Fibroblast of lung (primary cell): ENCODE measurements around the gene ABHD15. TPM values are rescaled to one million over a fixed set of nuclear protein-coding genes. Genes with fewer than 3 reads are reported as not detected.

Experiments
- DNase-seq, 2 donors: peaks; one replicate each; pipeline versions ENCODE4 v3.0.0 to v3.0.0-alpha.2; 2010; ENCODE audit warnings: low read depth in 2 of 2
- H2AFZ ChIP-seq: 2 replicates; pipeline ENCODE4 v1.5.1; 2012; ENCODE audit warnings: low read length, control low read depth, inconsistent platforms
- H3K27ac ChIP-seq: 2 replicates; pipeline ENCODE4 v1.5.1; 2011; ENCODE audit warnings: low read length, control low read depth; ENCODE audit not compliant: insufficient read depth
- H3K27me3 ChIP-seq: 2 replicates; pipeline ENCODE4 v1.5.1; 2011; ENCODE audit warnings: mild to moderate bottlenecking, low read length; ENCODE audit not compliant: control insufficient read depth, insufficient read depth
- H3K36me3 ChIP-seq: 2 replicates; pipeline ENCODE4 v1.5.1; 2011; ENCODE audit warnings: low read length; ENCODE audit not compliant: control insufficient read depth, insufficient read depth
- H3K4me1 ChIP-seq: 2 replicates; pipeline ENCODE4 v1.5.1; 2011; ENCODE audit warnings: low read length; ENCODE audit not compliant: control insufficient read depth, insufficient read depth; ENCODE audit errors: extremely low read depth
- H3K4me2 ChIP-seq: 2 replicates; pipeline ENCODE4 v1.5.1; 2011; ENCODE audit warnings: low read length, control low read depth; ENCODE audit not compliant: insufficient read depth; ENCODE audit errors: extremely low read depth
- H3K4me3 ChIP-seq, 4 experiments: fragments of 200-600 bp in 1 of 4; sonication (generic) in 1 of 4; replicated peaks in 1 of 4; 2 replicates each; pipeline ENCODE4 v1.5.1; 2011 to 2016; ENCODE audit warnings: low read length in 4 of 4, low read depth in 3 of 4, mild to moderate bottlenecking in 3 of 4, control low read depth in 2 of 4, inconsistent platforms in 1 of 4, mixed read lengths in 1 of 4; ENCODE audit not compliant: insufficient read depth in 1 of 4; ENCODE audit errors: control extremely low read depth in 1 of 4
- H3K79me2 ChIP-seq: 2 replicates; pipeline ENCODE4 v1.5.1; 2012; ENCODE audit warnings: mild to moderate bottlenecking, low read length, inconsistent platforms; ENCODE audit not compliant: control insufficient read depth, insufficient read depth
- H3K9ac ChIP-seq: 2 replicates; pipeline ENCODE4 v1.5.1; 2011; ENCODE audit warnings: mild to moderate bottlenecking, low read length, control low read depth; ENCODE audit not compliant: insufficient read depth
- H3K9me3 ChIP-seq: 2 replicates; pipeline ENCODE4 v1.5.1; 2012; ENCODE audit warnings: low read depth, low read length; ENCODE audit not compliant: control insufficient read depth, insufficient read depth
- H4K20me1 ChIP-seq: 2 replicates; pipeline ENCODE4 v1.5.1; 2011; ENCODE audit warnings: low read length; ENCODE audit not compliant: control insufficient read depth, insufficient read depth; ENCODE audit errors: extremely low read depth
- EZH2 ChIP-seq: IDR thresholded peaks from 2 replicates; pipeline ENCODE4 v1.5.1; 2012; ENCODE audit warnings: low read length, control low read depth, mild to moderate bottlenecking; ENCODE audit errors: missing control alignments
- polyA plus RNA-seq, 2 donors: library from polyadenylated mRNA; depleted of rRNA in 1 of 2; stranded (reverse) in 1 of 2; unstranded in 1 of 2; fragments of >200 nt; gene quantifications; 2 replicates each; pipeline ENCODE4 v1.2.1, GENCODE V29; 2011 to 2012; ENCODE audit warnings: missing spikeins in 1 of 2
- total RNA-seq: library from RNA; depleted of rRNA; stranded (reverse); fragments of >200 nt; gene quantifications from 2 replicates; pipeline ENCODE4 v1.2.1, GENCODE V29; 2014
- TF ChIP-seq, protein P1 (sequence below), 2 donors: IDR thresholded peaks in 1 of 2; conservative IDR thresholded peaks in 1 of 2; 1 replicate in 1 of 2; 2 replicates in 1 of 2; pipeline ENCODE4 v1.5.1; 2011 to 2012; ENCODE audit warnings: low read length in 2 of 2, control low read depth in 1 of 2, inconsistent platforms in 1 of 2, low read depth in 1 of 2, mild to moderate bottlenecking in 1 of 2

ABHD15 gene
- total and polyA plus RNA-seq, 2 donors (not counting 1 experiment from before 2014, with no cell fraction given), result 4.1 to 11.9 TPM

DNA sequence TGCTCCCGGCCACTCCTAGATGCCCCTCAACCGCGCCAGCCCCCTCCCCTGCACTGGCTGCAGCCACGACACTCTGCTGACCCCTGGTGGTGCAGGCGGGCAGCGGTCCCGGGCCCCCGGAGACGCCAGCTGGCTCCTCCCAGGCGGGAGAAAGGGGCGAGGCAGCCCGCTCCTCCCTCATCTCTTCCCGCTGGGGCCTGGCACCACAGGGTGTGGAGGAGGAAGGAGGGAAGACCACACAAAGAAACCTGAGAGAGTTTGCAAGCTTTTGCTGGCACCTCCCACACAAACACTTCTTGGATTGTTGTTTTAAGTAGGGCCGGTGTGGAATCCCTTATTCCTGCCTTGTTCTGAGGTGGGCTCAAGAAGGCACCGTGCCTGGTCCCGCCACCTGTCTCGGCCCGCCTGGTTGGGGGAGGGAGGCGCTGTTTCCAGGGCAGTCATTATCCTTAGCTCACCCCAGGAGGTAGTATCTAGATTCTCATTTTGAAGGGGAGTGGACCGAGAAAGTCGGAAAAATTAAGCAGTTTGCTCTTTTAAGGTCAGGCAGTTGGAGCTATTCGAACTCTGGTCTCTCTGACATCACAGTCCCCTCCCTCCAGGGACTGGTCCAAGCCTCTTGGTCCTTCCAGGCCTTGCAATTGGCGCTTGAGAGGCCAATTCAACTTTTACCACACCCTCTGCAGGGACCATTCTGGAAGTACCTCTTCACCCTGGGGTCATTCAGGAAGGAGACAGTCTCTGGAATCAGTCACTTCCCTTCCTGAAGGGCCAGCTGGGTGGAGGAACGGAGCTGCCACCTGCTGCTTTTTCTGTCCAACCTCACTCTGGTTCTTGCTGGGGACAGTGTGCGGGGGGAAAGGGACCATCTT is 25.1 kb upstream of the ABHD15 start:
- Histone ChIP-seq H3K4me1 (peaks cover 20% of the 10 kb centered on the region), H3K4me3 (peak overlapping the region in 2 of 4 experiments; percentile 39 to 63), H3K36me3 (no peaks in the 10 kb centered on the region), H3K27ac (peak overlapping the region; percentile 55), H3K79me2 (peaks cover 19% of the 10 kb centered on the region), H3K27me3 (no peaks in the 10 kb centered on the region), H3K9ac (no peak overlapping the region), H3K4me2 (peak overlapping the region; percentile 68), H2AFZ (peak overlapping the region; percentile 9), H3K9me3 (no peaks in the 10 kb centered on the region), H4K20me1 (no peaks in the 10 kb centered on the region)
- TF ChIP-seq, protein P1, sequence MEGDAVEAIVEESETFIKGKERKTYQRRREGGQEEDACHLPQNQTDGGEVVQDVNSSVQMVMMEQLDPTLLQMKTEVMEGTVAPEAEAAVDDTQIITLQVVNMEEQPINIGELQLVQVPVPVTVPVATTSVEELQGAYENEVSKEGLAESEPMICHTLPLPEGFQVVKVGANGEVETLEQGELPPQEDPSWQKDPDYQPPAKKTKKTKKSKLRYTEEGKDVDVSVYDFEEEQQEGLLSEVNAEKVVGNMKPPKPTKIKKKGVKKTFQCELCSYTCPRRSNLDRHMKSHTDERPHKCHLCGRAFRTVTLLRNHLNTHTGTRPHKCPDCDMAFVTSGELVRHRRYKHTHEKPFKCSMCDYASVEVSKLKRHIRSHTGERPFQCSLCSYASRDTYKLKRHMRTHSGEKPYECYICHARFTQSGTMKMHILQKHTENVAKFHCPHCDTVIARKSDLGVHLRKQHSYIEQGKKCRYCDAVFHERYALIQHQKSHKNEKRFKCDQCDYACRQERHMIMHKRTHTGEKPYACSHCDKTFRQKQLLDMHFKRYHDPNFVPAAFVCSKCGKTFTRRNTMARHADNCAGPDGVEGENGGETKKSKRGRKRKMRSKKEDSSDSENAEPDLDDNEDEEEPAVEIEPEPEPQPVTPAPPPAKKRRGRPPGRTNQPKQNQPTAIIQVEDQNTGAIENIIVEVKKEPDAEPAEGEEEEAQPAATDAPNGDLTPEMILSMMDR (conservative IDR thresholded peaks at IDR 0.05 in 1 of 2, IDR thresholded peaks at IDR 0.05 in 1 of 2; ENCODE audit: low read depth in 1 of 2, low read length in 2 of 2), result peak; percentile 86 to 89
- no peak for TF ChIP-seq EZH2
- DNase-seq, result peak; percentile 72 to 78

DNA sequence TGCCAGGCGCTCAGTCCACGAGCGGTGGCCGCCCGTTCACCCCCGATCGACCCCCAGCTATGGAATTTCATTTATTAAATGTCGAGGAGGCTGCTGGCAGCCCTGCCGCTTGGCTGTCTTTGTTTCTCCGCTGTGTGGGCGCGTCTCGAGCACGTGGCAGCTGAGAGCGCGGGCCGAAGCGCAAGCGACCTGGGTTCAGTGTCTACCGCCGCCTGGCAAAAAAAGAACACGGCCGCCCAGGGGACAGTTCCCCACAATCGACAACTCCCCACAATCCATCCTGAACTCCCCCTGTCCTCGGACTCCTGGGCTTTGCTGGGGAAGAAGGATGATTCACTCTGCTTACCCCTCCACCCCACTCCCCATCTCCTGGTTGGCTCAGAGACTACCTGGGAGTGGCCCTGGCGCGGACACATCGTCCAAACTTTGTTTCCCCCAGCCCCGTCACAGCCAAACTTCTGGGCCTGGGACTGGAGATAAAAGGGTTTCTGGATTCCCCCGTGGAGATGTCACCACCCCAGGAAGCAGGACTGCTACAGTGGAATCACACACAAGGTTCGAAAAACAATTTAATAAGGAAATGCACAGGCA is 24.4 kb upstream of the ABHD15 start:
- Histone ChIP-seq H4K20me1 (no peaks in the 10 kb centered on the region), H3K36me3 (no peaks in the 10 kb centered on the region), H3K9me3 (no peaks in the 10 kb centered on the region), H3K4me3 (peak overlapping the region in 2 of 4 experiments; percentile 39 to 63), H3K79me2 (peaks cover 27% of the 10 kb centered on the region), H3K4me1 (peaks cover 20% of the 10 kb centered on the region), H3K4me2 (peak overlapping the region; percentile 68), H2AFZ (peak overlapping the region; percentile 10), H3K27me3 (no peaks in the 10 kb centered on the region), H3K9ac (no peak overlapping the region), H3K27ac (peak overlapping the region; percentile 55)
- TF ChIP-seq, protein P1 (conservative IDR thresholded peaks at IDR 0.05 in 1 of 2, IDR thresholded peaks at IDR 0.05 in 1 of 2; ENCODE audit: low read depth in 1 of 2, low read length in 2 of 2), result no peak
- no peak for TF ChIP-seq EZH2
- peak; percentile 63 to 84 for DNase-seq

DNA sequence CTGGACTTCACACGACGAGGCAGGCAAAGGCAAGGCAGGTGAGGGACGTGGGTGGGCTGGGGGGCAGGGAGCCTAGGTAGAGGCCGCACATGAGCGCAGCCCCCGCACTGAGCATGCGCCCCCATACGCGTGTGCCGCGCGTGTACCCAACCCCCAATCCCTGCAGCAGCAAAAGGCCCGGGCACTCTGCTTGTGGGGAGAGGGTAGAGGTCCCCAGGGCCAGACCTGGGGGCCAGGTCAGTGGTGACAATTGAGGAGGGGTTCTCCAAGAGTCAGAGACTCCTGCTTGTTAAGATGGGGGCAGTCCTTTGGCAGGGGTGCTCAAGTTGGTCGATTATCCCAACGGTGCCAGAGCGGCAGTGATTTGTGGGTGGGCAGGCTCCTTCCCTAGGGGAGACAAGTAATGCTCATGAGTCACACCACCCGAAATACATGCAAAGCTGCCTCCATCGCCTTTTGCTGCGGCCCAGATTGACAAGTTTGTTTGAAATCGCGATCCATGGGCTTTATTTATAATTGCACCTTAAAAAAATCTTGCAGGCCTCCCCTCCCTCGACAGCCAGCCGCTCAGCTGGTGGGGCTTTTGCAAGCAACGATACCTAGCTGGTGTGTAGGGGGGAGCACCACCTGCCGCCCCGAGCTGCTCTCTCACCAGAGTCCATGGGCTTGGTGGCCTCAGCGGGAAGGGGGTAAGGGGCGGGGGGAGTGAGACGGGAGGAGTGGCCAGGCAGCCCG is 23.7 kb upstream of the ABHD15 start:
- peak; percentile 47 to 71 for DNase-seq
- Histone ChIP-seq H3K36me3 (no peaks in the 10 kb centered on the region), H3K9me3 (no peaks in the 10 kb centered on the region), H3K9ac (no peak overlapping the region), H2AFZ (no peak overlapping the region), H3K27me3 (no peaks in the 10 kb centered on the region), H3K4me1 (peaks cover 20% of the 10 kb centered on the region), H4K20me1 (no peaks in the 10 kb centered on the region), H3K27ac (peak overlapping the region; percentile 55), H3K4me2 (peak overlapping the region; percentile 94), H3K4me3 (peak overlapping the region in 2 of 4 experiments; percentile 46 to 58), H3K79me2 (peaks cover 33% of the 10 kb centered on the region)
- TF ChIP-seq, protein P1 (conservative IDR thresholded peaks at IDR 0.05 in 1 of 2, IDR thresholded peaks at IDR 0.05 in 1 of 2; ENCODE audit: low read depth in 1 of 2, low read length in 2 of 2), result no peak
- TF ChIP-seq EZH2, result no peak
